NCI-H526 (cell line): Measurements from ENCODE around the gene RARB.

Experiments
- DNase-seq, 2 experiments: peaks; one replicate each; lab custom pipeline; 2025; lab: John Stamatoyannopoulos, UW

Gene RARB

DNA sequence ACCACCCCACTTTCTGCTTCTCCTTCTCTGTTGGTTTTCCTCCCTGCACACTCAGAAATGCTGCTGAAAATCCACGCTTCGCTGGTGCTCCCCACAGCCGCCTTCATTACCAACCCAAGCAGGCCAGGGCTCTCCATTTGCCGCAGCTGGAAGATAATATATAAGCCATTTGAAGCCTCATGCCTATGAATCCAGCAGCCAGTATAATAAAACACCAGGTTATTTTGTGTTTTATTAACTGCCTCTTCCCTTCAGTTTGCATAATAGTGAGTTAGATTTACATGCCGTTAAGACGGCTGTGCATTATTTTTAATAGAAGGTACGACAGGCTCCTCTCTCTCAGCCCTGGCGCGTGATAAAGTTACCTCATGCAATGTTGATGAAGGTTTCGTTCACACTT, 150.0 kb downstream of the RARB start:
- DNase-seq: peak; percentile 65 to 75

DNA sequence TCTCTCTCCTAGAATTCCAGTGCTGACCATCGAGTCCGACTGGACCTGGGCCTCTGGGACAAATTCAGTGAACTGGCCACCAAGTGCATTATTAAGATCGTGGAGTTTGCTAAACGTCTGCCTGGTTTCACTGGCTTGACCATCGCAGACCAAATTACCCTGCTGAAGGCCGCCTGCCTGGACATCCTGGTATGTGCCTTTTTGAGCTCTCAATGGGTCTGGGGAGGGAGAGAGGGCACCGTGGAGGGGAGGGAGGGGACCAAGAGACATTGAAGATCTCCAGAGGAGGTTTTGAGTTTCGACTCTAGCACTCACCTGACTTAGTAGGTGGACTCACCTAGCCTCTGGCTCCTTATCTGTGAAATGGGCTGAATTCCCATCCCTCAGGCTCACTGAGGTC, 152.5 kb downstream of the RARB start:
- no peak for DNase-seq

DNA sequence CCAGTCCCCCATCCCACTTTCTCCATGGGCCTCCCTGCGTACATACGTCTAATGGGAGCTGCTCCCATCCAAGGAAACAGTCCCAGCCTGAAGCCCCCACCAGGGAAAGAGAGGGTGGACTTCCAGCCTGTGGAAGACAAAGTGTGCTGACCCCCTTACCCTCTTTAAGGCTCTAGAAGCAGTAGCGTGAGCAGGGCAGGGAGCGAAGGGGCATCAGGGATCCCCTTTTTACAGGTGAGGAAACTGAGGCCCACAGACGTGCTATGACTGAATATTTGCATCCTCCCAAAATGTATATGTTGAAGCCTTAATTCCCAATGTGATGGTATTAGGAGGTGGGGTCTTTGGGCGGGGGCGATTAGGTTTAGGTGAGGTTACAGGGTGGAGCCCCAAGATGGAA, 153.3 kb downstream of the RARB start:
- no peak for DNase-seq

DNA sequence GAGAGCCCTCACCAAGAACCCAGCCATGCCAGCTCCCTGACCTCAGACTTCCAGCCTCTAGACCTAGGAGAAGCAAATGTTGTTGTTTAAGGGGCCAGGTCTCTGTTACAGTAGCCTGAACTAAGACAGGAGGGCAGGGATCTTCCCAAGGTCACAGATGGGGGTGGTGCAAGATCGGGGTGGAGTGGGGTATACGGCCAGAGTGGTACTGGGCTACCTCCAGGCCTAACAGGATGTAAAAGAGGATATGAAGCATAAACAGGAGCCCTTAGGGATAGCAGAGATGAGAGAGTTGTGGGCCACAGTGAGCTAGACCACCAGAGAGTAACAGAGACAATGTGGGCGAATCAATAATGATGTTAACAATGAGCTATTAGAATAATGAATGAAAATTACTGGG, 153.8 kb downstream of the RARB start:
- DNase-seq: no peak

DNA sequence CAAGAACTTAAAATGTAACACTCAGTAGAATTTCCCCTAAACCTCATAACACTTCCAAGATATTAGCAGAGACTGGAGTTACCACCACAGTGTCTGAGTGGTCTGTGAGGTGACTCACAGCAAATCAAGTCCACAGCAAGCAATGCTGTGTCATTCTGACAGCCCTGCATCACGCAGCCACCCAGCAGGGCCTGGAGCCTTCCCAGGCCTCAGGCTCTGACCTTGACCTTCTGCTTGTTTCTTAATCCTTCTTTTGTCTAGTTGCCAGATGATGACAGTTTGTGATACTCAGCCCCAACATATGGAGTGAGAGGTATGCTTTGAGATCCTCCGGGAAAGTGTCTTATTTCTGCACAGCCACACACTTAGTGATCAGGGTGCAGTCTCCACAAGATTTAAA, 154.2 kb downstream of the RARB start:
- no peak for DNase-seq

DNA sequence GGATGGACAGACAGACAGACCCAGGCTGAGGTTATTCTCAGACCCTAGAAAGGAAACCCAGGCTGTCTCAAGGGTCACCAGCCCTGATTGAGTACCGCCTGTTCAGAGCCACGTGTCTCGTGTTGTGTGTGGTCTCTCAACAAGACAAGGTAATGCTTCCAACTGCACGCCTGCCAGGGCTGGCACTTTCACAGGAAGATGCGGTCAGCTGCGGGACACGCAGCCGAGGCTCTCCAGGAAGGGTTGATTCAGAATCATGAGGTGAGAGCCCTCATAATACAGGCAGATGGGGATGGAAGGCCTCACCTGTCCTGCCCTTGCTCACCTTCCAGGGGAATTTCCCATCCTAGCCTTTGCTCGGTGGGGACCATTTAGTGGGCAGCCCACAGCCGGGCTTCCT, 155.3 kb downstream of the RARB start:
- DNase-seq: no peak

DNA sequence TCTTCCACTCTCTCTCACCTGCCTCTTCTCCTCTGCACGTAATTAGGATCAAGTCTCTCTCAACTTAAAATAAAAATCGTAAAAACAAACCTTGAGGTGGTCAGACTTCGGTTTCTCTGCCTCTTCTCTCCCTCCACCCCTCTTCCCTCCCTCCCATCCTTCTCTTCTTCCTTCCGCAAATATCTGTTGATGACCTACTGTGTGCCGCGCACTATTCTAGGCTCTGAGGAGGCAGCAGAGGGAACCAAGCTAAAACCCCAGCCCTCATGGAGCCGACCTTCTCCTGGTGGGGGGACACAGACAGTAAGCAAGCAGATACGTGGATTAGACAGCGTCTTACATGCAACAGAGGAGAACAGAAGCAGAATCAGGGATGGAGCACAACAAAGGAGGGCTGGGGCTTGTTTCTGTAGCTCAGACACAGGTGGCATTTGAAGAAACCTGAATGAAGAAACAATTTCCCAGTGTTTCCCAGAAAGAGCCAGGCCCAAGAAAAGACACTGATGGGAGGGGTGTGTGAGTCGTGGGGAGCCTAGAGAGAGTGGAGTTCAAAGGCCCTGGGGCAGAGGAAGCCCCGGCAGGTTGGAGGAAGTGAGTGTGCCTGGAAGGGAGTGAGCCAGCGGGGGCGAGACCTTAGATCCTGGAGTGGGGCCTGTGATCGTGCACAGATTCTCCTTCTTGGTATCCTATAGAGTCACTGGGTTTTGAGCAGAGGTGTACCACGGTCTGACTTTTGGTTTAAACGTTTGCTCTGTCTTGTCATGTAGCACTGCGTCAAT, 156.1 kb downstream of the RARB start:
- no peak for DNase-seq

DNA sequence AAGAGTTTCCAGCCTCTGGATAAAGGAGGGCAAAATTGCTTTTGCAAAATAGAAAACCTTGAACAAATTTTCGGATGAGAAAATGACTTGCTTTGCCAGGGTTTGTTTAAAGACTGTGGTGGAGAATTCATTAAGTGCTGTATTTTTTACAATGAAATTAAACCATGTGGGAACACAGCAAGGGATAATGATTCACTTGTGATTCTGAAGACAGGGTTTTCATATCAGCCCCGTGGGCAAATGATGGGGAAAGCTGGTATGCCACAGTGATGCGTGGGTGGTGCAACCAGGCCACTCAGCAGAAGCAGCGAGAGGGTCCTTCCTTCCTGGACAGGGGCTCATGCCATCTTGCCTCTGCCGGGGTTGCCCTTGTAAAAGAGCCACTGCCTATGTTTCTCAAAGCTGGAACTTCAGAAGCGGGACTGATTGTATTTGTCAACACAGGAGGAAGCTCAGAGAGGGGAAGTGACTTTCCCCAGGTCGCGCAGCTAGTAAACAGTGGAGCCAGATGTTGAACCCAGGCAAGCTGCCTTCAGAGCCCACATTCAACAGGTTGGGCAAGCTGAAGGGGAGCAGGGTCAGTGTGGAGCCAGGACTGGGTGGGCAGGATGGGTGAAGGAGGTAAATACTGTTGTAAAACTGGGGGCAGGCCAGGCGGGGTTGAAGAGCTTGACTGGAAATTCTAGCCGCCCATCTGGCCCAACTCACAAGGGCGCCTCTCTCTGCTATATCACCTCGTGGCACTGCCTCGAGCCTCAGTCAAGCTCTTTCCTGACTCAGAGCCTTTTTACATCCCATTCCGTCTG, 157.5 kb downstream of the RARB start:
- DNase-seq: no peak

DNA sequence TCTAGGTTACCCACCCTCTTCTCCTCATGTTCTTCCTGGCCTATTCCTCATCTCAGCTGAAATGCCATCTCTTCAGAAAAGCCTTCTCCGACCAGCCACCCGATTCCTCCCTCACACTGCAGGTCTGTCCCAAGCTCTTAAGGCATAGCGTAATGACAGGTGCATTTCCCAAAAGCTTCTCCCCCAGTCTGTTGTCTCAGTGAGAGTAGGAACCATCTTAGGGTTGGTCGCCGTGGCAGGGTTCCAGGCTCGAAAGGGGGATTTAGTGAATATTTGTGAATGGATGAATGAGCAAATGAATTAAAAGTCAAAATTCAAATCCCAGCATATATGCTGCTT, 158.1 kb downstream of the RARB start:
- no peak for DNase-seq

DNA sequence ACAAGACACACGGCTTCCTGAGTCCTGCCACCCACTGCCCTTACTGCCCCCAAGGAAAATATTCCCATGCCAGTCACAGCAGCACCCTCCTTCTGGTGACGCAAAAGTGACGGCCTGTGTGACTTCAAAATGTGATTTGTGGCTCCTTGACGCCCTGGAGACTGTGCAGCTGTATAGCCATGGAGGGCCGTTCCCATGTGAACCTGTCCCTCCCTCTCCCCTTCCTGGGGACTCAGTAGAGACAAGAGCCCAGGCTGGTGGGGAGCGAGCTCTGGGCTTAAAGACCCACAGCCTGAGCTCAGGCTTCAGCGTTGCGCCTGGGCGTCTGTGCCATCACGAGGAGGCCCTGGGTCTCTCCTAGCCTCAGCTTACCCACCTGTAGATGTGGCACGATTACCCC, 158.5 kb downstream of the RARB start:
- no peak for DNase-seq

DNA sequence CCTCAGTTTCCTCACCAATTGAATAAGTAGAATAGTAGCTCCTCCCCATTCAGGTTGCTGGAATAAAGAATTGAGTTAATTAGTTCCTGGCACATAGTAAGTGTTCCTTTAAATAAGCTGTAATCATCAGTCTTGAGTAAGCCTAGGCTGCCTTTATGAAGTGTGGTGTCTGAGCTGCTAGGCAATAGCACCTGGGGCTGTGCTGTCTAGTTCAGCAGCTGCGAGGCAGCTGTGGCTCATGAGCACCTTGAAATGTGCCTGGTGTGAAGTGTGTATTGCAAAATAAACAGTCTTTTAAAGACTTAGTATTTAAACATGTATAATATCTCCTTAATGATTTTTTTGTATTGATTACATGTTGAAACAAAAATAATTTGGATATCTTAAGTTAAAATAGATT, 159.0 kb downstream of the RARB start:
- no peak for DNase-seq

DNA sequence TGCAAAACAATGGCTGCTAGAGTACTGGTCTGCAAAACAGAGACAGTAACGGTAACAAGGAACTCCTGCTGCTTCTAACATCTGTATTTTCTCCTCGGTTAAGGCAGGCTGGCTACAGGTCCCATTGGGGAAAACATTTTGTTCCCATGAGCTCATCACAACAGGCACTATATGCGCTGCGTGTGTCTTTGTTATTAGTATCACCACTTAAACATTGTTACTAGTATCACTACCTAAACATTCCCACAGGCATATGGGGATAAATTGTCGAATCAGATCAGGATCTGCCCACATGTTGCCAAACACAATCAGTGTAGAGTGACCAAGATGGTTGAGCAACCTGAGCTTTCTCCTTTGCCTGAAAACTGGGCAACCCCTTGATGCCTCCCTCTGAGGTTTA, 159.5 kb downstream of the RARB start:
- DNase-seq: no peak

DNA sequence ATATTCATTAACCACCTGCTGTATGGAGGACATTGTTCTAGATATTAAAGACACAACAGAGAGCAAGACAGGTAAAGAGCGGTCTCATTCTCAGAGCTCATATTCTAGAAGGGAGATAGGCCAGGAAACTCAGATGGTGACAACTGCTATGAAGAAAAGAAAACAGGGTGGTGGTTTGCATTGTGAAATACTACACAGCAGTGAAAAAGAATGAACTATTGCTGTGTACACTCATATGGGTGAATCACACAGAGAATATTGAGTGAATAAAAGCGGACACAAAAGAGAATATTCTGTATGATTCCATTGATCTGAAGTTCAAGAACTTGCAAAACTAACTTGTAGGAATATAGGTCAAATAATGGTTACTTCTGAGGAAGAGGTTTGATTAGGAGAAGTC, 159.9 kb downstream of the RARB start:
- no peak for DNase-seq

DNA sequence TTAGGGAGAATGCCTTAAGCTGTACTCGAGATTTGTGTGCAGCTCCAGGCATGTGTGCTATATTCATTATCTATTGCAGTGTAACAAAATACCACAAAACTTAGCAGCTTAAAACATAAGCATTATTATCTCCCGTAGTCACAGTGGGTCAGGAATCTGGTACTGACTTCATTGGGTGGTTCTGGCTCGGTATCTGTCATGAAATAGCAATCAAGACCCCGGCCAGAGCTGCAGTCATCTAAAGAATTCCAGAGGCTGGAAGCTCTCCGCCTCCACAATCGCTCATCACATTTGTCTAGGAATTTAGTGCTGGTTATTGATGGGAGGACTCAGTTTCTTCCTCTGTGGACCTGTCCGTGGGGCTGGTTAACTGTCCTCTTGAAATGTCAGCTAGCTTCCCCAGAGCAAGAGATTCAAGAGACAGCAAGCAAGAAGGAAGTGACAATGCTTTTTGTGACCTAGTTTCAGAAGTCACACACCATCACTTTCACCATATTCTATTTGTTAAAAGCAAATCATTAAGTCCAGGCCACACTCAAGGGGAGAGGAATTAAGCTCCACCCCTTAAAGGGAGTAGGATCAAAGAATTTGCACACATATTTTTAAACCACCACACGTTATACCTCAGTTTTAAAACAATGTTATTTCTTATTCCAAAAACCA, 160.5 kb downstream of the RARB start:
- DNase-seq: no peak

DNA sequence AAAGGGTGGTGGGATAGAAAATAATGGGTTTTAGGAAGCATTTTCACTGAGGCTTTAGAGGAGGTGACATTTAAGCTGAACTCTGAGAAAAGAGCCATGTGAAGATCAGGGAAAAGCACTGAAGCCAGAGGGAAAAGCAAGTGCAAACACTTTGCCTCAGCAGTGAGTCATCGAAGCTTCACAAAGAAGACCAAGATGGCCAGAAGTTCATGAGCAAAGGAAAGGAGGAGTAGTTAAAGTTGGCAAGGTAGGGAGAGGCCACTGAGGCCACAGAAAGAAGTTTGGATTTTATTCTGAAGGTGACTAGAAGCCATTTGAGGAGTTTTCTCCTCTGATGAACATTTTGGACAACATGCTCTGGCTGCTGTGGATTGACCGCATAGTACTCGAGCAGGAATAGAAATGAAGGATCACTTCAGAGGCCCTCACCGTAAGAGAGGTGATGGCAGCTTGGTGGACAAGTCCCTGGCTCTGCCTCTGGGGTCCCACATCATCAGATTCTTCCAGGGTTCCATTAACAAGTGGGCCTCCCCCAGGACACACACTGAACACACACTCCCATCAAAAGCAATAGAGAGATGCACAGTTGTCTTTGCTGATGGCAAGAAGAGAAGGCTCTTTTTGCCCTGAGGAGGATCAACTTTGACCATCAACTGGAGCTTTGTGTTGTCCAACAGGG, 161.2 kb downstream of the RARB start:
- DNase-seq: no peak

DNA sequence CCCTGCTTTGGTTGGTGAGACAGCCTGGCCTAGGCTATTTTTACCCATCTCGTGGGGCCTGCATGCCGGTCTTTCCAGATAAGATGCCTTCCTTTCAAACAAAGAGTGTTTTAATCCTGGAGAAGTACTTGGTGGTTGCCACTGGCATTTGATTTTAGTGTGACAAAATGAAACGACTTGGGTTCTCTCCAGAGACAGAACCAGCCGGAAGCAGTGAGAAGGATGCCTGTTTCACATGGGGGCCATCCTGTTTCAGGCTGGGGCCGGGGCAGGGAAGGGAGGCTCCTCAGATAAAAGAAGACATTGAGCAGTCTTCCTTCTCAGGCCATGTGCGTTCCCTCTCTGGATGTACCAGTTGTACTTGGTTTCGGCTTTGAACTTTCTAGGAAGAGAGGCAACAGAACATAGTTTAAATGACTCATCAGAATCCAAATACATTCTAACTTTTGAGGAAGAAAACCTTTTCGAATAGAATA, 161.8 kb downstream of the RARB start:
- no peak for DNase-seq

DNA sequence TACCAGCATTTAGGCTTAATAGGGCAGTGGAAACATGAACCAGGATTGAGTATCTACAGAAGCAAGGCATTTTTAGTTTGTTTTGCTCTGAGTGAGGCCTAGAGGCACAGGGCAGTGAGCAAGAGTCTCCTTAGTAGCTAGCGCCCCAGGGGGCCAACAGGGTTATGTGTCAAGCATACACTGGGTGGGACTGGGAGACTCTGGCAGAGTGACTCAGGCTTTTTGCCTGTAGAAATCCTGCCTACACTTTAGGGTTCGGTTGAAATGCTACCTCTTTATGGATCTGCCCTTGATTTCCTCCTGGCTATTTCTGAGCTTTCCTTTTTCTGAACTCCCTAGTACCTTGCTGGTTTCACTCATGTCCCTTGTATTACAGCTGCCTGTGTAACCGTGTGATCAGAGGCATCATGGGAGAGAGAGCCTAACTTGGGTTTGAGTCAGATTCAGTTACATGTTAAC, 164.5 kb downstream of the RARB start:
- peak in 1 of 2 experiments; percentile 8 for DNase-seq

DNA sequence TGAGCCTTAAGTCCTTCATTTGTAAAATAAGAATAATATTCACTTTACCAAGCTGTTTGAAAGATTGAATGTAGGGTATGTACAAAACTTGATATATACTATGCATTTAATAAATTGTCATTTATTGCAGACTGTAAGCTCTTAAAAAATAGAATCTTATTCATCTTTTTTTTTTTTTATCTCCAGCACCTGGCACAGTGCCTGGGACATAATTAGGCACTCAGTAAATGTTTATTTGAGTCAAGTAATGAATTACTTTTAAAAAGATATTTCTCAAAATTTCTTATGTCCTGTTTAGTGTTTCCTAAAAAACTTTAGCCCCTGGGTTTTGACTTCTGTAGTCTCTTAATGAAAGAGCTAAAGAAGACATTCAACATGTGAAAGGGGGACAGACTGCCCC, 164.9 kb downstream of the RARB start:
- no peak for DNase-seq

DNA sequence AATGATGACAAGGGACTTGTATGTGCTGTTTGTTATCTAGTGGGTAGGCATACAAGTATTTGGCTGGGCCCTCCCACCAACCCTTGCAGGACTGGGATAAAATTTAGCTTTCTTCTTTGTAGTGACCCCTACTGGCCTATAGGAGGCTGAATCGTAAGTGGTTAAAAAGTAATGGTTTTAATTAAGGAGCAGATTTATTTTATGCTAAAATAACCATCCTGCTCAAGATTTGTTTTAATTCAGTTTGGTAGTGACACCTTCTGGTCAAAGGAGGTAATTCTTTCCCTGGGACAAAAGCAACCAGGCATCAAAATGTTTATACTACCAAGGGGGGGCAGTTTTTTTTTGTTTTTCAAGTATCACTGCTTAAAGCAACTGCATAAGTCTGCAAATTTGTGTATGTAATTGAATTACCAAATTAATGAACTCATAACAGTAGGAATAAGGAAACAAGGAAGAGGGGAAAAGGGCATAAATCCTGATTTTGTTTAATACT, 166.0 kb downstream of the RARB start:
- DNase-seq: peak; percentile 29 to 31

DNA sequence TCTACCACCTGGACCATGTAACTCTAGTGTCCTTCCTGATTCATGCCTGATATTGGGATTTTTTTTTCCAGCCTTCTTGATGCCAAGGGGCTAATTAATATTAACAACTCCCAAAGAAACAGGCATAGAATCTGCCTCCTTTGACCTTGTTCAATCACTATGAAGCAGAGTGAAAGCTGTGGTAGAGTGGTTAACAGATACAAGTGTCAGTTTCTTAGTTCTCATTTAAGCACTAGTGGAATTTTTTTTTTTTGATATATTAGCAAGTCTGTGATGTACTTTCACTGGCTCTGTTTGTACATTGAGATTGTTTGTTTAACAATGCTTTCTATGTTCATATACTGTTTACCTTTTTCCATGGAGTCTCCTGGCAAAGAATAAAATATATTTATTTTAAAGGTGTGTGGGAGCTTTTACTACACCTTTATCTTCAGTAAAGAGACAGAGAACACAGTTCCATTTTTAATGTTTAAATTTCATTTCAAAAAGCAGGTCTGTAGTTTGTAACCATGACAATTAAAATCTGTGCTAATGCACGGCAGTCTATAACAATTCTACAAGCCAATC, 169.6 kb downstream of the RARB start:
- DNase-seq: no peak

DNA sequence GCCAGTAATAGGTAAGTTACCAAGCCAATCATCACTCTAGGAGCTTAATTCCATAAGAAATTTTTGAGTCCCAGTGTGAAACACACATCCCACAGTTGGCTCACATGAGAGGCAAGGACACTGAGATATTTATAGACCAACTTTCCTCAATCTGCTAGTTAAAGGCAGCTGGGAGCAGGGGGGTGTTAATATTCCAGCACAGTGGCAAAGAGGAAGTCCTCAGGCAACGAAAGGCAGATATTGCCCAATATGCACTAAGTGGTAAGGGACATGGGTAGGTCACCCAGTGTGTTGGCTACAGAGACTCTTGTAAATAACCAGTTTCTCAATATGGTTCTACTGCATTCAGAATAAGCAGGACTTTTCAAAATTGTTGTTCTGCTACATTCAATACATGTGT, 175.6 kb downstream of the RARB start:
- DNase-seq: no peak
